ENCODE measurements around the gene AP5Z1.

AP5Z1 gene

DNA sequence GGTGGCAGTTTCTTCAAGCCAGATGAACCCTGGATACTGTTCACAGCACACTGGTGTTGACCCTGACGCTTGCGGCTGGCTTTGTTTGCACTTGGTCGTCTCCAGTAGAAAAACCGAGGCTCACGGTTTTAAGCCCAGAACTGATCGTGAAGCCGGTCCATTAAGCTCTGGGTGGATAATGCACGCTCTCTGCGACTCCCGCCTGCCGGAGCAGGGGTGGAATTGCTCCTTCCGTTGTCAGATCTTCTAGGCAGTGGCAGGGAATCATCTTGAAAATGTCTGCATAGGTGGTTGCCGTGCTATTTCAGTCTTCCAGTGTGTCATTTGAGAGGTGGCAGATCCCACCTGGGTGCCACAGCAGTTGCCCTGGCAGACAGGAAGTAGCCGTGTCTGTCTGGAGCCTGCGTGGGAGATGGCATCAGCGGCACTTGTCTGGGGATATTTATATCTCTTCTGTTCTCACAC is 35.9 kb upstream of the AP5Z1 start:
- TF ChIP-seq, protein P1, sequence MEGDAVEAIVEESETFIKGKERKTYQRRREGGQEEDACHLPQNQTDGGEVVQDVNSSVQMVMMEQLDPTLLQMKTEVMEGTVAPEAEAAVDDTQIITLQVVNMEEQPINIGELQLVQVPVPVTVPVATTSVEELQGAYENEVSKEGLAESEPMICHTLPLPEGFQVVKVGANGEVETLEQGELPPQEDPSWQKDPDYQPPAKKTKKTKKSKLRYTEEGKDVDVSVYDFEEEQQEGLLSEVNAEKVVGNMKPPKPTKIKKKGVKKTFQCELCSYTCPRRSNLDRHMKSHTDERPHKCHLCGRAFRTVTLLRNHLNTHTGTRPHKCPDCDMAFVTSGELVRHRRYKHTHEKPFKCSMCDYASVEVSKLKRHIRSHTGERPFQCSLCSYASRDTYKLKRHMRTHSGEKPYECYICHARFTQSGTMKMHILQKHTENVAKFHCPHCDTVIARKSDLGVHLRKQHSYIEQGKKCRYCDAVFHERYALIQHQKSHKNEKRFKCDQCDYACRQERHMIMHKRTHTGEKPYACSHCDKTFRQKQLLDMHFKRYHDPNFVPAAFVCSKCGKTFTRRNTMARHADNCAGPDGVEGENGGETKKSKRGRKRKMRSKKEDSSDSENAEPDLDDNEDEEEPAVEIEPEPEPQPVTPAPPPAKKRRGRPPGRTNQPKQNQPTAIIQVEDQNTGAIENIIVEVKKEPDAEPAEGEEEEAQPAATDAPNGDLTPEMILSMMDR (IDR thresholded peaks at IDR 0.05; ENCODE audit: low read length) = no peak
- TF ChIP-seq EZH2 (IDR thresholded peaks at IDR 0.05; ENCODE audit: borderline replicate concordance, low read length) = no peak
- Histone ChIP-seq H4K20me1 (ENCODE audit: insufficient read depth, low read length) (no peaks in the 10 kb centered on the region), H3K4me2 (ENCODE audit: low read length) (no peak overlapping the region), H3K4me3 (ENCODE audit: low read depth, low read length, poor library complexity, severe bottlenecking) (no peak overlapping the region), H2AFZ (ENCODE audit: low read length) (no peak overlapping the region), H3K27ac (ENCODE audit: low read depth, low read length, poor library complexity, severe bottlenecking) (no peak overlapping the region), H3K9ac (ENCODE audit: low read length) (no peak overlapping the region), H3K9me3 (ENCODE audit: low read length) (no peaks in the 10 kb centered on the region), H3K27me3 (ENCODE audit: insufficient read depth, low read length) (no peaks in the 10 kb centered on the region), H3K9me2 (ENCODE audit: low read depth, low read length) (no peaks in the 10 kb centered on the region), H3K36me3 (ENCODE audit: insufficient read depth, low read length) (peaks cover 21% of the 10 kb centered on the region; the same call in 1 of the 2 replicates), H3F3A (ENCODE audit: insufficient read depth, low read length) (no peaks in the 10 kb centered on the region), H3K79me2 (ENCODE audit: insufficient read depth, low read length) (no peaks in the 10 kb centered on the region), H3K4me1 (ENCODE audit: insufficient read depth, low read length, severe bottlenecking) (peaks cover 8% of the 10 kb centered on the region)

DNA sequence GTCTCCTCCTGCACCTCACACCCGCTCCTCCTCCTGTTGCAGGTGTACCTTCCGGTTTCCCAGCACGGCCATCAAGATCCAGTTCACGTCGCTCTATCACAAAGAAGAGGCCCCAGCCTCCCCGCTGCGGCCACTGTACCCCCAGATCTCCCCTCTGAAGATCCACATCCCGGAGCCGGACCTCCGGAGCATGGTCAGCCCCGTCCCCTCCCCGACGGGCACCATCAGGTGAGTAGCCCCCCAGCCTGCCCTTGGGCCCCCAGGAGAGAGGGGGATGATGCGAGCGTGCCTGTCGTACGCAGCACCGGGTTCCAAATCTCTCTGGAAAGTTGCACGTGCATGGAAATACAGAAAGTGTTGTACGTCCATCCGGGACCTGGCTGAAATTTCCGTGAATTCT is 34.6 kb upstream of the AP5Z1 start:
- Histone ChIP-seq H3K4me1 (ENCODE audit: insufficient read depth, low read length, severe bottlenecking) (peaks cover 20% of the 10 kb centered on the region), H4K20me1 (ENCODE audit: insufficient read depth, low read length) (no peaks in the 10 kb centered on the region), H3K9me3 (ENCODE audit: low read length) (no peaks in the 10 kb centered on the region), H2AFZ (ENCODE audit: low read length) (no peak overlapping the region), H3K4me2 (ENCODE audit: low read length) (no peak overlapping the region), H3F3A (ENCODE audit: insufficient read depth, low read length) (no peaks in the 10 kb centered on the region), H3K9me2 (ENCODE audit: low read depth, low read length) (no peaks in the 10 kb centered on the region), H3K9ac (ENCODE audit: low read length) (no peak overlapping the region), H3K4me3 (ENCODE audit: low read depth, low read length, poor library complexity, severe bottlenecking) (no peak overlapping the region), H3K27ac (ENCODE audit: low read depth, low read length, poor library complexity, severe bottlenecking) (no peak overlapping the region), H3K79me2 (ENCODE audit: insufficient read depth, low read length) (no peaks in the 10 kb centered on the region), H3K27me3 (ENCODE audit: insufficient read depth, low read length) (no peaks in the 10 kb centered on the region), H3K36me3 (ENCODE audit: insufficient read depth, low read length) (peaks cover 21% of the 10 kb centered on the region; the same call in 1 of the 2 replicates)
- TF ChIP-seq, protein P1 (IDR thresholded peaks at IDR 0.05; ENCODE audit: low read length) = no peak
- no peak for TF ChIP-seq EZH2 (IDR thresholded peaks at IDR 0.05; ENCODE audit: borderline replicate concordance, low read length)

DNA sequence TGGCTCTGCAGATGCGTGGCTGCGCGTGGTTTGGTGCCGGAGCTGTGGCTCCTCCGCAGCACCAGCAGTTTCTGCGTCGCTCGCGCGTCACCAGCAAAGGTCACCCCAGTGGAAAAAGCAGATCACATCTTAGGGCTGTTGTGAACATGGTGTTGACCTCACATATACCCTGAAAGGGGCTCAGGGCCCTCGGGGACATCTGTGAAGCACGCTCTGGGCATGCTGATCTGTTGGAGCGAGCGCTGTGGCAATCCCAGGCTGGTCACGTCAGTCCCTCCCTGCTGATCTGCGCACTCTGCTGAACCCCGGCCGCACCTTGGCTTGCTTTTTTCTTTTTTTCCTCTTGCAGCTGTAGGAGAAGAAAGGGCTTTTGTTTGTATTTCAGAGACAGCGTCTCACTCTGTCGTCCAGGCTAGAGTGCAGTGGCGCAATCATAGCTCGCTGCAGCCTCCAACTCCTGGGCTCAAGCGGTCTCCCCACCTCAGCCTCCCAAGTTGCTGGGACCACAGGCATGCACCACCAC is 33.3 kb upstream of the AP5Z1 start:
- H3K27ac ChIP-seq (ENCODE audit: low read depth, low read length, poor library complexity, severe bottlenecking) = no peak overlapping the region
- no peak overlapping the region for H2AFZ ChIP-seq (ENCODE audit: low read length)
- H3K9me2 ChIP-seq (ENCODE audit: low read depth, low read length) = no peaks in the 10 kb centered on the region
- H3K4me2 ChIP-seq (ENCODE audit: low read length) = no peak overlapping the region
- no peaks in the 10 kb centered on the region for H3K27me3 ChIP-seq (ENCODE audit: insufficient read depth, low read length)
- H3K4me1 ChIP-seq (ENCODE audit: insufficient read depth, low read length, severe bottlenecking) = peaks cover 26% of the 10 kb centered on the region
- no peak overlapping the region for H3K9ac ChIP-seq (ENCODE audit: low read length)
- H3K36me3 ChIP-seq (ENCODE audit: insufficient read depth, low read length) = peaks cover 27% of the 10 kb centered on the region; the same call in 1 of the 2 replicates
- H3K79me2 ChIP-seq (ENCODE audit: insufficient read depth, low read length) = no peaks in the 10 kb centered on the region
- no peak overlapping the region for H3K4me3 ChIP-seq (ENCODE audit: low read depth, low read length, poor library complexity, severe bottlenecking)
- H3K9me3 ChIP-seq (ENCODE audit: low read length) = no peaks in the 10 kb centered on the region
- H4K20me1 ChIP-seq (ENCODE audit: insufficient read depth, low read length) = no peaks in the 10 kb centered on the region
- H3F3A ChIP-seq (ENCODE audit: insufficient read depth, low read length) = no peaks in the 10 kb centered on the region
- TF ChIP-seq, protein P1 (IDR thresholded peaks at IDR 0.05; ENCODE audit: low read length) = no peak
- no peak for TF ChIP-seq EZH2 (IDR thresholded peaks at IDR 0.05; ENCODE audit: borderline replicate concordance, low read length)

Data from OCI-LY1 (cell line).